C4-2B (cell line): Measurements from ENCODE around the gene ACOT11.

Experiments used
- ZFX ChIP-seq: fragments of 450-650 bp; IDR thresholded peaks from 2 replicates; pipeline ENCODE4 v1.6.1; 2017
- TF ChIP-seq, protein P1 (sequence below): fragments of 450-650 bp; conservative IDR thresholded peaks from 2 replicates; pipeline ENCODE4 v1.5.1; 2017; ENCODE audit warnings: mild to moderate bottlenecking

DNA sequence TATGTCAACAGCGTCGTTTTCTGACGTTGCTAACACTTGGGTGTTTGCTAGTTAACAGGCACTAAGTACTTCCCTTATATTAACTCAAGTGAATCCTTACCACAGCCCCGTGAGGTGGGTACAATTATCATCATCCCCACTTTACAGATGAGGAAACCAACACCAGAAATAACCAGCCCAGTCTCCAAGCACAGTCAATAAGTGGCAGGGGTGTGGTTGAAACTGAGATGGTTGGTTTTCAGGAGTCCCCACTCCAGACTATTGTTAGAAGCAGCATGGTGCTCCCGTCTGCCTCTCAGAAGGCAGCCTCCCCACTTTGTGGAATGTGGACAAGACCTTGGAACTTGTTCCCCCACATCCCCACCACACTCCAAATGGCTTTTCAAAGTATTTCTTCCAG is 45.7 kb upstream of the ACOT11 start:
- TF ChIP-seq, protein P1, sequence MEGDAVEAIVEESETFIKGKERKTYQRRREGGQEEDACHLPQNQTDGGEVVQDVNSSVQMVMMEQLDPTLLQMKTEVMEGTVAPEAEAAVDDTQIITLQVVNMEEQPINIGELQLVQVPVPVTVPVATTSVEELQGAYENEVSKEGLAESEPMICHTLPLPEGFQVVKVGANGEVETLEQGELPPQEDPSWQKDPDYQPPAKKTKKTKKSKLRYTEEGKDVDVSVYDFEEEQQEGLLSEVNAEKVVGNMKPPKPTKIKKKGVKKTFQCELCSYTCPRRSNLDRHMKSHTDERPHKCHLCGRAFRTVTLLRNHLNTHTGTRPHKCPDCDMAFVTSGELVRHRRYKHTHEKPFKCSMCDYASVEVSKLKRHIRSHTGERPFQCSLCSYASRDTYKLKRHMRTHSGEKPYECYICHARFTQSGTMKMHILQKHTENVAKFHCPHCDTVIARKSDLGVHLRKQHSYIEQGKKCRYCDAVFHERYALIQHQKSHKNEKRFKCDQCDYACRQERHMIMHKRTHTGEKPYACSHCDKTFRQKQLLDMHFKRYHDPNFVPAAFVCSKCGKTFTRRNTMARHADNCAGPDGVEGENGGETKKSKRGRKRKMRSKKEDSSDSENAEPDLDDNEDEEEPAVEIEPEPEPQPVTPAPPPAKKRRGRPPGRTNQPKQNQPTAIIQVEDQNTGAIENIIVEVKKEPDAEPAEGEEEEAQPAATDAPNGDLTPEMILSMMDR = no peak
- no peak for TF ChIP-seq ZFX
